Right lobe of liver (tissue), 6 donors: ENCODE measurements around the gene DAPK2. TPM values are rescaled to one million over a fixed set of nuclear protein-coding genes. Genes with fewer than 3 reads are reported as not detected.
"Not testable (repeated sequence)": the region's sequence is repeated elsewhere in the genome, so short reads cannot be mapped to it uniquely, and the experiment has no call there.

Source experiments
- ATAC-seq, 4 donors: fragments of 200-7000 bp; cut with Tn5 transposase; one replicate each; pipeline ENCODE4 v1.9.1; 2020; ENCODE audit warnings: mild to moderate bottlenecking in 4 of 4, moderate library complexity in 4 of 4
- DNase-seq, 3 donors: peaks; one replicate each; pipeline ENCODE4 v3.0.0-alpha.2; 2020
- H3K27ac ChIP-seq, 3 donors: fragments of 200-600 bp; one replicate each; pipeline ENCODE4 v1.8.0; 2022
- H3K27me3 ChIP-seq, 2 donors: fragments of 200-600 bp; one replicate each; pipeline ENCODE4 v1.8.0; 2022
- H3K36me3 ChIP-seq, 4 donors: fragments of 200-600 bp; sonication (generic) in 1 of 4; one replicate each; pipeline versions ENCODE4 v1.5.1 to v1.8.0; 2017 to 2022; ENCODE audit warnings: control low read depth in 1 of 4
- H3K4me1 ChIP-seq, 4 donors: fragments of 200-600 bp; sonication (generic) in 1 of 4; one replicate each; pipeline versions ENCODE4 v1.5.1 to v1.8.0; 2017 to 2022; ENCODE audit warnings: control low read depth in 1 of 4
- H3K4me3 ChIP-seq, 3 donors: fragments of 200-600 bp; one replicate each; pipeline ENCODE4 v1.8.0; 2022
- H3K9me3 ChIP-seq, 4 donors: fragments of 200-600 bp; sonication (generic) in 1 of 4; one replicate each; pipeline versions ENCODE4 v1.5.1 to v1.8.0; 2017 to 2022; ENCODE audit warnings: control low read depth in 1 of 4
- POLR2A ChIP-seq: fragments of 450-650 bp; IDR thresholded peaks from one replicate; pipeline ENCODE4 v1.6.1; 2017; ENCODE audit warnings: antibody characterized with exemption, mild to moderate bottlenecking
- WGBS: methylation state at CpG from one replicate; pipeline ENCODE4 v1.1.6; 2018; ENCODE audit warnings: low coverage, low lambda C conversion rate; ENCODE audit not compliant: insufficient coverage; ENCODE audit errors: missing lambda C conversion rate; 5-methylcytosine and 5-hydroxymethylcytosine counted together
- intact Hi-C, 2 donors: fragments of 100-400 bp; cut with DNase I; formaldehyde crosslinking; loops; one replicate each; pipeline versions ENCODE4 v1.11.2 to v1.14.1; 2022
- total RNA-seq, 6 experiments: library from RNA; depleted of rRNA in 2 of 6; stranded (reverse); fragments of >200 nt in 2 of 6; fragmentation: NEBNext Ultra II Directional in 3 of 6; extraction: Animal tissue kit (Norgen Biotek cat#: 25700) in 3 of 6; gene quantifications; one replicate each; pipeline versions ENCODE4 v1.1.0 to v1.2.4, GENCODE V29; 2016 to 2023
- TF ChIP-seq, protein P1 (sequence below), 4 donors: fragments of 200-600 bp in 3 of 4; fragments of 450-650 bp in 1 of 4; IDR thresholded peaks; one replicate each; pipeline versions ENCODE4 v1.5.1 to v1.8.0; 2016 to 2022; ENCODE audit warnings: antibody characterized with exemption in 4 of 4, mild to moderate bottlenecking in 2 of 4
- donor health status: DM: no; HTN: yes; CAD: no.
- donor health status: DM: no; HTN: no; CAD: no.
- donor health status: DM: no; HTN: no; CAD: no.
- donor health status: DM: no; HTN: yes; CAD: no.
- donor health status: DM: no; HTN: yes; CAD: no.

Gene DAPK2
- total RNA-seq, 6 experiments from 2014 or later: 1.5 to 11.5 (median 4.7) TPM

DNA sequence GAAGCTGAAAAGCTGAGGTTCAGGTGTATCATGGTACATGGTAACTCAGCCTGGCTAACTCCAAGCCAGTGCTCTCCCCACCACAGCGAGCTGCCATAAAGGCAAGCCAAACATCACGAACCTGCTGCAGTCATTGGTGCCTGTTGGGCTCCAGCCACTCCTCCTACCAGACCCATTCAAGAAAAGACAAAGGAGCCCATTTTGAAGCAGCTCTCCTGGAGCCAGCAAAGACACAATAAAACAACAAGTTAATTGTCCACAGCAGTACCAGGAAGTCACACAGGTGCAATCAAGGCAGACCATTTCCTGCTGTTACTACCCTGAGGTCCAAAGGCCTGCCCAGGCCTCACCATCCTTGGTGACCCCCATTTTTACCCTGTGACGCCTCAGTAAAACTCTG, 77.6 kb downstream of the DAPK2 start:
- WGBS: 90% methylated on average over 3 of the region's 3 CpGs
- DNase-seq: no peak

DNA sequence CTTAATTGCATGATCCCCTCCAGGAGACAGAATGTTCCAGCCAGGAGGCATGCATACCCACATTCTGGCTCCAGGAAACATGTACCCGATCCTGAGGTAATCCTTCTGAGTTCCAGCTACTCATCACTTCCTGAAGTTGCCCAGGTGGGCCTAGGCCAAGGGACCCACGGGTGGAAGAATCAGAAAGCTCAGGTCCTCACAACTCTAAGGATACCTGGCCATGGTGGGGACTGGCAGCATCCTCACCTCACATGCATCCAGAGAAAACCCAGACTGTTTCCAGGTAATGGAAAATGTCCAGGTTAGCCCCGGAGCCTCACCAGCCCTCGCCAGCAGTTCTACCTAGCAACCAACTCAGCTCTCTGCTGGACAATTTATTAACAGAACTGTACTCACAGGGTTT, 78.2 kb downstream of the DAPK2 start:
- H3K36me3 ChIP-seq: no peaks in the 10 kb centered on the region
- no peak overlapping the region for H3K27ac ChIP-seq
- intact Hi-C loops: no loop called here
- peak in 1 of 3 donors; percentile 23 for DNase-seq
- H3K4me1 ChIP-seq: peaks cover 0 to 21% (median 9%) of the 10 kb centered on the region in 4 donors
- no peaks in the 10 kb centered on the region for H3K9me3 ChIP-seq
- WGBS: 83% methylated on average over 1 of the region's 4 CpGs
- TF ChIP-seq, protein P1, sequence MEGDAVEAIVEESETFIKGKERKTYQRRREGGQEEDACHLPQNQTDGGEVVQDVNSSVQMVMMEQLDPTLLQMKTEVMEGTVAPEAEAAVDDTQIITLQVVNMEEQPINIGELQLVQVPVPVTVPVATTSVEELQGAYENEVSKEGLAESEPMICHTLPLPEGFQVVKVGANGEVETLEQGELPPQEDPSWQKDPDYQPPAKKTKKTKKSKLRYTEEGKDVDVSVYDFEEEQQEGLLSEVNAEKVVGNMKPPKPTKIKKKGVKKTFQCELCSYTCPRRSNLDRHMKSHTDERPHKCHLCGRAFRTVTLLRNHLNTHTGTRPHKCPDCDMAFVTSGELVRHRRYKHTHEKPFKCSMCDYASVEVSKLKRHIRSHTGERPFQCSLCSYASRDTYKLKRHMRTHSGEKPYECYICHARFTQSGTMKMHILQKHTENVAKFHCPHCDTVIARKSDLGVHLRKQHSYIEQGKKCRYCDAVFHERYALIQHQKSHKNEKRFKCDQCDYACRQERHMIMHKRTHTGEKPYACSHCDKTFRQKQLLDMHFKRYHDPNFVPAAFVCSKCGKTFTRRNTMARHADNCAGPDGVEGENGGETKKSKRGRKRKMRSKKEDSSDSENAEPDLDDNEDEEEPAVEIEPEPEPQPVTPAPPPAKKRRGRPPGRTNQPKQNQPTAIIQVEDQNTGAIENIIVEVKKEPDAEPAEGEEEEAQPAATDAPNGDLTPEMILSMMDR (IDR thresholded peaks at IDR 0.05): no peak
- TF ChIP-seq POLR2A: no peak
- no peaks in the 10 kb centered on the region for H3K27me3 ChIP-seq
- H3K4me3 ChIP-seq: no peak overlapping the region
- no peak for ATAC-seq

More for the DNA sequence above, 77.6 kb downstream of the DAPK2 start:
- Histone ChIP-seq H3K4me3 (no peak overlapping the region), H3K4me1 (peaks cover 0 to 26% (median 10%) of the 10 kb centered on the region in 4 donors), H3K27ac (peak overlapping the region in 1 of 3 donors; percentile 94), H3K9me3 (no peaks in the 10 kb centered on the region), H3K36me3 (no peaks in the 10 kb centered on the region), H3K27me3 (no peaks in the 10 kb centered on the region)
- intact Hi-C loops: no loop called here
- ATAC-seq: no peak
- TF ChIP-seq POLR2A: no peak

DNA sequence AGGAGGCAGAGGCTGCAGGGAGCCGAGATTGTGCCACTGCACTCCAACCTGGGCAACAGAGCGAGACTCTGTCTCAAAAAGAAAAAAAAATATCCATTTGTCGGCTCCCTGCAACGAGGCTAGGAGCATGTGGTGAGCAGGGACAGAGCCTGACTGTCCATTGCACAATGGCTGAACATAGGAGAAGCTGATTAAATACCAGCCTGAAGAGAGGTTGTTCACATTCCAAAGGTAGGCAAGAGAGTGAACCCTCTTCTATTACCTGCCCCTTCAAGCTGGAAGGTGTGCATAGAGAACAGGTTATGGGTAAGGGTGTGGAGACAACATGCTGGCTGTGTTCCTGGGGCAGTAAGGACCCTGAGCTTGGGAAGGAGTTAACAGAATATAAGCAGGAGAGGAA, 78.7 kb downstream of the DAPK2 start:
- H3K27me3 ChIP-seq: no peaks in the 10 kb centered on the region
- TF ChIP-seq, protein P1 (IDR thresholded peaks at IDR 0.05): no peak
- TF ChIP-seq POLR2A: no peak
- peak in 2 of 4 donors; percentile 6 to 25 for ATAC-seq
- H3K9me3 ChIP-seq: no peaks in the 10 kb centered on the region
- peaks cover 0 to 20% (median 9%) of the 10 kb centered on the region in 4 donors for H3K4me1 ChIP-seq
- no peak overlapping the region for H3K4me3 ChIP-seq
- no peak overlapping the region for H3K27ac ChIP-seq
- intact Hi-C loops: no loop called here
- WGBS: 53% methylated on average over 4 of the region's 4 CpGs
- DNase-seq: peak in 1 of 3 donors; percentile 50
- no peaks in the 10 kb centered on the region for H3K36me3 ChIP-seq

DNA sequence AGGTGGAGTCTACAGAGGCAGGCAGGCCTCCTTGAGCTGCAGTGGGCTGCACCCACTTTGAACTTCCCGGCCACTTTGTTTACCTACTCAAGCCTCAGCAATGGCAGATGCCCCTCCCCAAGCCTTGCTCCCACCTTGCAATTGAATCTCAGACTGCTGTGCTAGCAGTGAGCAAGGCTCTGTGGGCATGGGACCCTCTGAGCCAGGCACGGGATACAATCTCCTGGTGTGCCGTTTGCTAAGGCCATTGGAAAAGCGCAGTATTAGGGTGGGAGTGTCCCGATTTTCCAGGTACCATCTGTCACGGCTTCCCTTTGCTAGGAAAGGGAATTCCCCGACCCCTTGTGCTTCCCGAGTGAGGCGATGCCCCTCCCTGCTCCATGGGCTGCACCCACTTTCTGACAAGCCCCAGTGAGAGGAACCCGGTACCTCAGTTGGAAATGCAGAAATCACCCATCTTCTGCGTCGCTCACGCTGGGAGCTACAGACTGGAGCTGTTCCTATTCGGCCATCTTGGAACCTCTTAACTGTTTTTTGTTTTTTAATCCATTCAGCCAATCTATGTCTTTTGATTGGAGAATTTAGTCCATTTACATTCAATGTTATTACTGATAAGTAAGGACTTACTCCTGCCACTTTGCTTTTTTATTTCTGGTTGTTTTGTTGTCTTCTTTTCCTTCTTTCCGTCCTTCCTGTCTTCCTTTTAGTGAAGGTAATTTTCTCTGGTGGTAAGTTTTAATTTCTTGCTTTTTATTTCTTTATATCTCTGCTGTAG, 83.2 kb downstream of the DAPK2 start:
- H3K27ac ChIP-seq: not testable (repeated sequence)

DNA sequence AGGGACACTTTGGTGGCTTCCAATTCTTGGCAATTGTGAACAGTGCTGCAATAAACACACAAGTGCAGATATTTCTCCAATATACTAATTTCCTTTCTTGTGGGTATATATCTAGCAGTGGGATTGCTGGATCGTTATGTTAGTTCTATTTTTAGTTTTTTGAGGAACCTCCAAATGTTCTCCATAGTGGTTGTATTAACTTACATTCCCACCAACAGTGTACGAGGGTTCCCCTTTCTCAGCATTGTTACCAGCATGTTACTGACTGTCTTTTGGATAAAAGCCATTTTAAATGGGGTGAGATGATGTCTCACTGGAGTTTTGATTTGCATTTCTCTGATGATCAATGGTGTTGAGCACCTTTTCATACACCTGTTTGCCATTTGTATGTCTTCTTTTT, 92.8 kb downstream of the DAPK2 start:
- intact Hi-C loops: no loop called here
- TF ChIP-seq POLR2A: no peak
- TF ChIP-seq, protein P1 (IDR thresholded peaks at IDR 0.05): no peak
- Histone ChIP-seq H3K36me3 (no peaks in the 10 kb centered on the region), H3K4me3 (no peak overlapping the region), H3K4me1 (no peaks in the 10 kb centered on the region), H3K27ac (no peak overlapping the region), H3K9me3 (no peaks in the 10 kb centered on the region), H3K27me3 (no peaks in the 10 kb centered on the region)
- DNase-seq (no peak), ATAC-seq (no peak)
- WGBS: 32% methylated on average over 2 of the region's 2 CpGs

More for the DNA sequence above, 83.2 kb downstream of the DAPK2 start:
- ATAC-seq, DNase-seq, intact Hi-C loops, H3K9me3 ChIP-seq, H3K36me3 ChIP-seq, H3K4me1 ChIP-seq, H3K4me3 ChIP-seq, H3K27me3 ChIP-seq: not testable (repeated sequence)
- WGBS: 79% methylated on average over 4 of the region's 15 CpGs
